Measurements from ENCODE around the gene FBXL7.

Gene FBXL7

GRCh38 chr5:15592728-15593127 is 92.7 kb downstream of the FBXL7 start:
- no peak overlapping the region for H3K4me2 ChIP-seq (ENCODE audit: low read length)
- no peak for DNase-seq
- no peak overlapping the region for H3K4ac ChIP-seq (ENCODE audit: low read depth, low read length)
- H3K27ac ChIP-seq (ENCODE audit: low read depth, low read length): no peak overlapping the region
- H3K14ac ChIP-seq (ENCODE audit: low read length): no peak overlapping the region
- H3K18ac ChIP-seq (ENCODE audit: low read length): no peak overlapping the region
- no peak overlapping the region for H3K9ac ChIP-seq (ENCODE audit: low read length)
- no peak overlapping the region for H2BK5ac ChIP-seq (ENCODE audit: low read depth, low read length, poor library complexity)
- H3K36me3 ChIP-seq (ENCODE audit: control insufficient read depth in 1 of 2, insufficient read depth in 2 of 2, low read length in 2 of 2): no peaks in the 10 kb centered on the region
- H4K91ac ChIP-seq (ENCODE audit: low read depth, low read length): no peak overlapping the region
- no peaks in the 10 kb centered on the region for H3K79me2 ChIP-seq (ENCODE audit: control insufficient read depth, insufficient read depth, low read length, poor library complexity)
- peaks cover 4 to 8% of the 10 kb centered on the region in 2 experiments for H3K4me1 ChIP-seq (ENCODE audit: control insufficient read depth in 1 of 2, insufficient read depth in 2 of 2, low read length in 2 of 2)
- no peaks in the 10 kb centered on the region for H3K79me1 ChIP-seq (ENCODE audit: low read length)
- H3K4me3 ChIP-seq (ENCODE audit: low read depth, low read length): no peak overlapping the region
- no peaks in the 10 kb centered on the region for H3K9me3 ChIP-seq (ENCODE audit: insufficient read depth, low read depth, low read length)
- H2BK12ac ChIP-seq (ENCODE audit: low read length): no peak overlapping the region
- H3K23ac ChIP-seq (ENCODE audit: low read length): no peak overlapping the region
- no CpG with 5 or more reads among the region's 4 CpGs for WGBS (ENCODE audit: extremely low coverage, insufficient coverage, insufficient read length)
- H2AFZ ChIP-seq (ENCODE audit: insufficient read depth, low read length, poor library complexity): no peak overlapping the region
- no peak overlapping the region for H2BK120ac ChIP-seq (ENCODE audit: insufficient read depth, low read length, poor library complexity)
- no peak overlapping the region for H4K8ac ChIP-seq (ENCODE audit: low read depth, low read length)
- H3K27me3 ChIP-seq (ENCODE audit: insufficient read depth, low read length): no peaks in the 10 kb centered on the region
- no peak overlapping the region for H2AK5ac ChIP-seq (ENCODE audit: low read length)
- H4K12ac ChIP-seq (ENCODE audit: low read depth, low read length): no peak overlapping the region

GRCh38 chr5:15594977-15595568 is 95.1 kb downstream of the FBXL7 start:
- H2AK5ac ChIP-seq (ENCODE audit: low read length): no peak overlapping the region
- no peak overlapping the region for H3K23ac ChIP-seq (ENCODE audit: low read length)
- no peak overlapping the region for H3K14ac ChIP-seq (ENCODE audit: low read length)
- no peak overlapping the region for H4K12ac ChIP-seq (ENCODE audit: low read depth, low read length)
- no peaks in the 10 kb centered on the region for H3K9me3 ChIP-seq (ENCODE audit: insufficient read depth, low read depth, low read length)
- no peak overlapping the region for H4K8ac ChIP-seq (ENCODE audit: low read depth, low read length)
- H3K4me1 ChIP-seq (ENCODE audit: control insufficient read depth in 1 of 2, insufficient read depth in 2 of 2, low read length in 2 of 2): peaks cover 4 to 8% of the 10 kb centered on the region in 2 experiments
- H2AFZ ChIP-seq (ENCODE audit: insufficient read depth, low read length, poor library complexity): no peak overlapping the region
- no peak overlapping the region for H3K4me3 ChIP-seq (ENCODE audit: low read depth, low read length)
- no peak overlapping the region for H3K4me2 ChIP-seq (ENCODE audit: low read length)
- H3K4ac ChIP-seq (ENCODE audit: low read depth, low read length): no peak overlapping the region
- no peak overlapping the region for H3K18ac ChIP-seq (ENCODE audit: low read length)
- H3K79me2 ChIP-seq (ENCODE audit: control insufficient read depth, insufficient read depth, low read length, poor library complexity): no peaks in the 10 kb centered on the region
- no peak overlapping the region for H2BK120ac ChIP-seq (ENCODE audit: insufficient read depth, low read length, poor library complexity)
- H3K36me3 ChIP-seq (ENCODE audit: control insufficient read depth in 1 of 2, insufficient read depth in 2 of 2, low read length in 2 of 2): no peaks in the 10 kb centered on the region
- DNase-seq: no peak
- H3K9ac ChIP-seq (ENCODE audit: low read length): no peak overlapping the region
- no peak overlapping the region for H2BK12ac ChIP-seq (ENCODE audit: low read length)
- WGBS (ENCODE audit: extremely low coverage, insufficient coverage, insufficient read length): 100% methylated on average over 2 of the region's 7 CpGs
- no peak overlapping the region for H3K27ac ChIP-seq (ENCODE audit: low read depth, low read length)
- no peaks in the 10 kb centered on the region for H3K79me1 ChIP-seq (ENCODE audit: low read length)
- no peak overlapping the region for H4K91ac ChIP-seq (ENCODE audit: low read depth, low read length)
- H2BK5ac ChIP-seq (ENCODE audit: low read depth, low read length, poor library complexity): no peak overlapping the region
- H3K27me3 ChIP-seq (ENCODE audit: insufficient read depth, low read length): no peaks in the 10 kb centered on the region

- H3K14ac ChIP-seq (ENCODE audit: low read length): no peak overlapping the region
- H2BK120ac ChIP-seq (ENCODE audit: insufficient read depth, low read length, poor library complexity): no peak overlapping the region
- no peak overlapping the region for H3K27ac ChIP-seq (ENCODE audit: low read depth, low read length)
- no peak overlapping the region for H4K12ac ChIP-seq (ENCODE audit: low read depth, low read length)
- WGBS (ENCODE audit: extremely low coverage, insufficient coverage, insufficient read length): no CpG with 5 or more reads among the region's 3 CpGs
- H2AK5ac ChIP-seq (ENCODE audit: low read length): no peak overlapping the region
- no peaks in the 10 kb centered on the region for H3K36me3 ChIP-seq (ENCODE audit: control insufficient read depth in 1 of 2, insufficient read depth in 2 of 2, low read length in 2 of 2)
- no peak for DNase-seq
- no peak overlapping the region for H2BK5ac ChIP-seq (ENCODE audit: low read depth, low read length, poor library complexity)
- H3K4ac ChIP-seq (ENCODE audit: low read depth, low read length): no peak overlapping the region
- no peak overlapping the region for H4K8ac ChIP-seq (ENCODE audit: low read depth, low read length)
- H3K4me2 ChIP-seq (ENCODE audit: low read length): no peak overlapping the region
- no peak overlapping the region for H4K91ac ChIP-seq (ENCODE audit: low read depth, low read length)
- no peaks in the 10 kb centered on the region for H3K9me3 ChIP-seq (ENCODE audit: insufficient read depth, low read depth, low read length)
- peaks cover 4 to 8% of the 10 kb centered on the region in 2 experiments for H3K4me1 ChIP-seq (ENCODE audit: control insufficient read depth in 1 of 2, insufficient read depth in 2 of 2, low read length in 2 of 2)
- H2AFZ ChIP-seq (ENCODE audit: insufficient read depth, low read length, poor library complexity): no peak overlapping the region
- no peaks in the 10 kb centered on the region for H3K27me3 ChIP-seq (ENCODE audit: insufficient read depth, low read length)
- H3K79me1 ChIP-seq (ENCODE audit: low read length): no peaks in the 10 kb centered on the region
- no peak overlapping the region for H3K4me3 ChIP-seq (ENCODE audit: low read depth, low read length)
- H3K23ac ChIP-seq (ENCODE audit: low read length): no peak overlapping the region
- H3K79me2 ChIP-seq (ENCODE audit: control insufficient read depth, insufficient read depth, low read length, poor library complexity): no peaks in the 10 kb centered on the region
- H2BK12ac ChIP-seq (ENCODE audit: low read length): no peak overlapping the region
- H3K18ac ChIP-seq (ENCODE audit: low read length): no peak overlapping the region
- no peak overlapping the region for H3K9ac ChIP-seq (ENCODE audit: low read length)
These were observed 95.9 kb downstream of the FBXL7 start for GRCh38 chr5:15595929-15596328.

- no peak overlapping the region for H3K9ac ChIP-seq (ENCODE audit: low read length)
- peaks cover 4 to 8% of the 10 kb centered on the region in 2 experiments for H3K4me1 ChIP-seq (ENCODE audit: control insufficient read depth in 1 of 2, insufficient read depth in 2 of 2, low read length in 2 of 2)
- H3K79me2 ChIP-seq (ENCODE audit: control insufficient read depth, insufficient read depth, low read length, poor library complexity): no peaks in the 10 kb centered on the region
- no peak overlapping the region for H3K4me2 ChIP-seq (ENCODE audit: low read length)
- no peak overlapping the region for H2AFZ ChIP-seq (ENCODE audit: insufficient read depth, low read length, poor library complexity)
- no peak overlapping the region for H2BK120ac ChIP-seq (ENCODE audit: insufficient read depth, low read length, poor library complexity)
- no peak overlapping the region for H3K23ac ChIP-seq (ENCODE audit: low read length)
- no peak overlapping the region for H4K12ac ChIP-seq (ENCODE audit: low read depth, low read length)
- H3K9me3 ChIP-seq (ENCODE audit: insufficient read depth, low read depth, low read length): no peaks in the 10 kb centered on the region
- no peak overlapping the region for H3K4ac ChIP-seq (ENCODE audit: low read depth, low read length)
- H3K18ac ChIP-seq (ENCODE audit: low read length): no peak overlapping the region
- H2AK5ac ChIP-seq (ENCODE audit: low read length): no peak overlapping the region
- H3K36me3 ChIP-seq (ENCODE audit: control insufficient read depth in 1 of 2, insufficient read depth in 2 of 2, low read length in 2 of 2): no peaks in the 10 kb centered on the region
- no peak overlapping the region for H4K8ac ChIP-seq (ENCODE audit: low read depth, low read length)
- H3K27ac ChIP-seq (ENCODE audit: low read depth, low read length): no peak overlapping the region
- no peak overlapping the region for H4K91ac ChIP-seq (ENCODE audit: low read depth, low read length)
- no peak overlapping the region for H3K4me3 ChIP-seq (ENCODE audit: low read depth, low read length)
- WGBS (ENCODE audit: extremely low coverage, insufficient coverage, insufficient read length): no CpG with 5 or more reads among the region's 1 CpG
- H2BK12ac ChIP-seq (ENCODE audit: low read length): no peak overlapping the region
- H3K27me3 ChIP-seq (ENCODE audit: insufficient read depth, low read length): no peaks in the 10 kb centered on the region
- H3K79me1 ChIP-seq (ENCODE audit: low read length): no peaks in the 10 kb centered on the region
- H2BK5ac ChIP-seq (ENCODE audit: low read depth, low read length, poor library complexity): no peak overlapping the region
- H3K14ac ChIP-seq (ENCODE audit: low read length): no peak overlapping the region
- no peak for DNase-seq
These were observed 97.0 kb downstream of the FBXL7 start for GRCh38 chr5:15596936-15597335.
